ENCODE measurements around the gene LAMA3.

DNA sequence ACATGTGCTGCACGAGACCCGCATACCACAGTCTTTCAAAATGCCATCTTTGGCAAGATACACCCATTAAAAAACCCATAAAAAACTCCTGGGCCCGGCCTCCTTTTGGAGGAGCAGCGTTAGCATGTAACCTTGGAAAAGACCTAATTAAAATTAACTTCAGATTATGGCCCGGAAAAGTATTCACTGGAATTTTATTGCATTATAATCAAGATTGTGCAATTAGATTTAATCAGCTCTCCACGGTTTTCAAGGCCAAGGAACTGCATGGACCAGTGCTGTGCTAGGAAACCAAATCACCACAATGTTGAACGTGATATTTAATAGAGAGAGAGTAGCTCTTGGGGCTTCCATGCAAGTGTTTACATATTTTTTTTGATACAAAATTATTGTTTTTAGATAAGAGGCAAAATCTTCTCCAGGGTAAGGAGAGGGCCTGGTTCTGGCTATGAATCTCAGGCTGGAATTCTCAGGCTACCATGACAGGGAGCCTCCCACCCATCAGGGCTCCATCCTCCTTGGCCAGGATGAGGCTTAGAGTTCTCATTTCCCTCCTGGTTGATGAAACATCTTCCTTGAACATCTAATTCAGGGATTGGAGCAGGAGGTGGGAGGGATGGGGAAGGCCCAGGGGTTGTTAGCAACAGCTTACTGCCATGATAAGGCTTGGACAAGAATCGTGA lies 243.3 kb downstream of the LAMA3 start:
- TF ChIP-seq, protein P1, sequence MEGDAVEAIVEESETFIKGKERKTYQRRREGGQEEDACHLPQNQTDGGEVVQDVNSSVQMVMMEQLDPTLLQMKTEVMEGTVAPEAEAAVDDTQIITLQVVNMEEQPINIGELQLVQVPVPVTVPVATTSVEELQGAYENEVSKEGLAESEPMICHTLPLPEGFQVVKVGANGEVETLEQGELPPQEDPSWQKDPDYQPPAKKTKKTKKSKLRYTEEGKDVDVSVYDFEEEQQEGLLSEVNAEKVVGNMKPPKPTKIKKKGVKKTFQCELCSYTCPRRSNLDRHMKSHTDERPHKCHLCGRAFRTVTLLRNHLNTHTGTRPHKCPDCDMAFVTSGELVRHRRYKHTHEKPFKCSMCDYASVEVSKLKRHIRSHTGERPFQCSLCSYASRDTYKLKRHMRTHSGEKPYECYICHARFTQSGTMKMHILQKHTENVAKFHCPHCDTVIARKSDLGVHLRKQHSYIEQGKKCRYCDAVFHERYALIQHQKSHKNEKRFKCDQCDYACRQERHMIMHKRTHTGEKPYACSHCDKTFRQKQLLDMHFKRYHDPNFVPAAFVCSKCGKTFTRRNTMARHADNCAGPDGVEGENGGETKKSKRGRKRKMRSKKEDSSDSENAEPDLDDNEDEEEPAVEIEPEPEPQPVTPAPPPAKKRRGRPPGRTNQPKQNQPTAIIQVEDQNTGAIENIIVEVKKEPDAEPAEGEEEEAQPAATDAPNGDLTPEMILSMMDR (IDR thresholded peaks at IDR 0.05), result no peak
- TF ChIP-seq SIN3A (IDR thresholded peaks at IDR 0.05; ENCODE audit: borderline replicate concordance, insufficient read depth, low read depth, low read length) (no peak), POLR2AphosphoS5 (IDR thresholded peaks at IDR 0.05; ENCODE audit: low read depth, low read length) (no peak)
- TF ChIP-seq, protein P2, sequence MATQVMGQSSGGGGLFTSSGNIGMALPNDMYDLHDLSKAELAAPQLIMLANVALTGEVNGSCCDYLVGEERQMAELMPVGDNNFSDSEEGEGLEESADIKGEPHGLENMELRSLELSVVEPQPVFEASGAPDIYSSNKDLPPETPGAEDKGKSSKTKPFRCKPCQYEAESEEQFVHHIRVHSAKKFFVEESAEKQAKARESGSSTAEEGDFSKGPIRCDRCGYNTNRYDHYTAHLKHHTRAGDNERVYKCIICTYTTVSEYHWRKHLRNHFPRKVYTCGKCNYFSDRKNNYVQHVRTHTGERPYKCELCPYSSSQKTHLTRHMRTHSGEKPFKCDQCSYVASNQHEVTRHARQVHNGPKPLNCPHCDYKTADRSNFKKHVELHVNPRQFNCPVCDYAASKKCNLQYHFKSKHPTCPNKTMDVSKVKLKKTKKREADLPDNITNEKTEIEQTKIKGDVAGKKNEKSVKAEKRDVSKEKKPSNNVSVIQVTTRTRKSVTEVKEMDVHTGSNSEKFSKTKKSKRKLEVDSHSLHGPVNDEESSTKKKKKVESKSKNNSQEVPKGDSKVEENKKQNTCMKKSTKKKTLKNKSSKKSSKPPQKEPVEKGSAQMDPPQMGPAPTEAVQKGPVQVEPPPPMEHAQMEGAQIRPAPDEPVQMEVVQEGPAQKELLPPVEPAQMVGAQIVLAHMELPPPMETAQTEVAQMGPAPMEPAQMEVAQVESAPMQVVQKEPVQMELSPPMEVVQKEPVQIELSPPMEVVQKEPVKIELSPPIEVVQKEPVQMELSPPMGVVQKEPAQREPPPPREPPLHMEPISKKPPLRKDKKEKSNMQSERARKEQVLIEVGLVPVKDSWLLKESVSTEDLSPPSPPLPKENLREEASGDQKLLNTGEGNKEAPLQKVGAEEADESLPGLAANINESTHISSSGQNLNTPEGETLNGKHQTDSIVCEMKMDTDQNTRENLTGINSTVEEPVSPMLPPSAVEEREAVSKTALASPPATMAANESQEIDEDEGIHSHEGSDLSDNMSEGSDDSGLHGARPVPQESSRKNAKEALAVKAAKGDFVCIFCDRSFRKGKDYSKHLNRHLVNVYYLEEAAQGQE (IDR thresholded peaks at IDR 0.05; ENCODE audit: insufficient read depth in 1 of 2, low read depth in 2 of 2, low read length in 1 of 2), result no peak

Measured in Panc1 (cell line).